HCT116 (cell line): ENCODE data around the gene ANKRD33.

ENCODE experiments used
- CEBPB ChIP-seq: IDR thresholded peaks from 2 replicates; pipeline ENCODE4 v1.6.1; 2012; ENCODE audit warnings: low read depth
- CTCF ChIP-seq, 3 experiments: fragments of 200-600 bp in 1 of 3; sonication (generic) in 1 of 3; IDR thresholded peaks in 2 of 3; conservative IDR thresholded peaks in 1 of 3; 2 replicates each; pipeline ENCODE4 v1.5.1; 2012 to 2017; ENCODE audit warnings: low read depth in 2 of 3, low read length in 2 of 3, antibody characterized with exemption in 1 of 3, borderline replicate concordance in 1 of 3, control low read depth in 1 of 3, mild to moderate bottlenecking in 1 of 3, mixed read lengths in 1 of 3, mixed run types in 1 of 3, moderate library complexity in 1 of 3; ENCODE audit not compliant: insufficient read depth in 1 of 3
- EZH2phosphoT487 ChIP-seq: fragments of 200-600 bp; IDR thresholded peaks from 2 replicates; pipeline ENCODE4 v1.6.1; 2018; ENCODE audit warnings: antibody characterized with exemption, borderline replicate concordance
- FOSL1 ChIP-seq: IDR thresholded peaks from 2 replicates; pipeline ENCODE4 v1.6.1; 2012; ENCODE audit warnings: low read depth
- POLR2A ChIP-seq: IDR thresholded peaks from 2 replicates; pipeline ENCODE4 v1.7.0; 2011; ENCODE audit warnings: borderline replicate concordance; ENCODE audit not compliant: insufficient read depth, insufficient read length; ENCODE audit errors: extremely low read depth
- SIN3A ChIP-seq: IDR thresholded peaks from 2 replicates; pipeline ENCODE4 v1.6.1; 2012; ENCODE audit warnings: low read depth
- TCF7L2 ChIP-seq: IDR thresholded peaks from 2 replicates; pipeline ENCODE4 v1.7.0; 2011; ENCODE audit warnings: borderline replicate concordance, inconsistent platforms; ENCODE audit not compliant: insufficient read depth, insufficient read length; ENCODE audit errors: extremely low read depth
- YY1 ChIP-seq: IDR thresholded peaks from 2 replicates; pipeline ENCODE4 v1.6.1; 2011; ENCODE audit warnings: low read length, low read depth, moderate library complexity, mild to moderate bottlenecking; ENCODE audit not compliant: insufficient replicate concordance; ENCODE audit errors: extremely low read depth

GRCh38 chr12:51845482-51845881, 42.4 kb upstream of the ANKRD33 start:
- no peak for TF ChIP-seq CTCF (IDR thresholded peaks at IDR 0.05 in 2 of 3, conservative IDR thresholded peaks at IDR 0.05 in 1 of 3; ENCODE audit: borderline replicate concordance in 1 of 3, insufficient read depth in 1 of 3, low read depth in 2 of 3, low read length in 2 of 3)
- TF ChIP-seq CEBPB: no peak
- no peak for TF ChIP-seq POLR2A
- no peak for TF ChIP-seq SIN3A
- no peak for TF ChIP-seq TCF7L2
- no peak for TF ChIP-seq FOSL1
- TF ChIP-seq YY1: no peak
- TF ChIP-seq EZH2phosphoT487: no peak
